HEK293 (cell line): ENCODE results near the gene ZNF662.

Source experiments
- MEIS1 ChIP-seq: sonication (generic); formaldehyde crosslinking; IDR thresholded peaks from 2 replicates; pipeline ENCODE4 v1.8.1; 2022; ENCODE audit warnings: missing genetic modification reagents, mild to moderate bottlenecking, borderline replicate concordance
- TF ChIP-seq, protein P1 (sequence below): fragments of 450-650 bp; formaldehyde crosslinking; IDR thresholded peaks from 2 replicates; pipeline ENCODE4 v1.5.1; 2016; ENCODE audit warnings: missing biosample characterization, missing genetic modification characterization

DNA sequence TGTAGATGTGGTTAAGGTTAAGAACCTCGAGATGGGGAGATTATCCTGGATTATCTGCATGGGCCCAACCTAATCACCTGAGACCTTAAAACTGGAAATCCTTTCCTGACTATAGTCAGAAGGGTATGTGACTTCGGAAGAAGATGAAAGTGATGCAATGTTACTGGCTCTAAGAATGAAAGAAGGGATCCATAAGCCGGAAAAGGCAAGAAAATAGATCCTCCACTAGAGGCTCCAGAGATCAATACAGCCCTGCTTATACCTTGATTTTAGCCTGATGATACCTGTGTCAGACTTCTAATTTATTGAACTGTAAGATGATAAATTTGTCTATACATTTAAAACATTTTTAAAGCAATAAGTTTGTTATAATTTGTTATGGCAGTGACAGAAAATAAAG is 51.6 kb downstream of the ZNF662 start:
- TF ChIP-seq, protein P1, sequence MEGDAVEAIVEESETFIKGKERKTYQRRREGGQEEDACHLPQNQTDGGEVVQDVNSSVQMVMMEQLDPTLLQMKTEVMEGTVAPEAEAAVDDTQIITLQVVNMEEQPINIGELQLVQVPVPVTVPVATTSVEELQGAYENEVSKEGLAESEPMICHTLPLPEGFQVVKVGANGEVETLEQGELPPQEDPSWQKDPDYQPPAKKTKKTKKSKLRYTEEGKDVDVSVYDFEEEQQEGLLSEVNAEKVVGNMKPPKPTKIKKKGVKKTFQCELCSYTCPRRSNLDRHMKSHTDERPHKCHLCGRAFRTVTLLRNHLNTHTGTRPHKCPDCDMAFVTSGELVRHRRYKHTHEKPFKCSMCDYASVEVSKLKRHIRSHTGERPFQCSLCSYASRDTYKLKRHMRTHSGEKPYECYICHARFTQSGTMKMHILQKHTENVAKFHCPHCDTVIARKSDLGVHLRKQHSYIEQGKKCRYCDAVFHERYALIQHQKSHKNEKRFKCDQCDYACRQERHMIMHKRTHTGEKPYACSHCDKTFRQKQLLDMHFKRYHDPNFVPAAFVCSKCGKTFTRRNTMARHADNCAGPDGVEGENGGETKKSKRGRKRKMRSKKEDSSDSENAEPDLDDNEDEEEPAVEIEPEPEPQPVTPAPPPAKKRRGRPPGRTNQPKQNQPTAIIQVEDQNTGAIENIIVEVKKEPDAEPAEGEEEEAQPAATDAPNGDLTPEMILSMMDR (tag by site-specific recombination) = no peak
- TF ChIP-seq MEIS1 (CRISPR knock-in tag) = no peak
